ENCODE results near the gene ARF1. TPM values are rescaled to one million over a fixed set of nuclear protein-coding genes. Genes with fewer than 3 reads are reported as not detected.

Gene ARF1
- total and polyA plus RNA-seq, 2 of the 13 experiments (the other 11 are each of a cell fraction or from before 2014, with no cell fraction given) = 186 to 327 TPM

DNA sequence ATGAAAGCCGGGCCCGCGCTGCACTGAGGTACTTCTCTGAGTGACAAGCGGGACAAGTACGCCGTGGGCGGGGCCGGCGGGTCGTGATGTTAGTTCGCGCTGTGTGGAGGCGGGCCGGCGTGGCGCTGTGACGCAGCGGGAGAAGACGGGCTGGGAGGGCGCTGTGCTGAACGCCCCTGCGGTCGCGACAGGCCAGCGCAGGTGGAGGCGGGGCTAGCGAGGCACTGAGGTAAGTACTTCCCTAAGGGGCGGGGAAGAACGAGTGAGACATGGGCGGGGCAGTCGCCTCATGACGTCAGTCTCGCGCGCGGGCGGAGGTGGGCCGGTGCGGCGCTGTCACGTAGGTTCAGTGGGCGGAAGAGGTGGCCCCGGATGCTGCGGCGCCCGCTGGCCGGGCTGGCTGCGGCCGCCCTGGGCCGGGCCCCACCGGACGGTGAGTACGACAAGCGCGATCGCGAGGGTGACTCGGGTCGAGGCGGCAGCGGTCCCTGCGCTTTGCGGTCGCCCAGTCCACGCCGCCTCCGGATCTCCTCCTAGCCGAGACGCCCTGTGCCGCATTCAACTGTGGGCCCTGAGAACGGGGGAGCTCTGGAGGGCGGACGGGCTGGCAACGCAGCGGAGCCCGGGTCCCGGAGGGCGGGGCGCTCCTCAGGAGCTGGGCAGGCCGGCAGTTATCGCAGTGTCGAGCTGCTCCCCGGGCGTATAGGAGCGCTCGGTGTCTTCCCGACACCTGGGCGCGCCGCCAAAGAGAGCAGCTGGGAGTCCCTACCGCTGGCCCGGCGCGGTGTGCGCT is 57.6 kb downstream of the ARF1 start, which contains the start of gene GUK1 (continued):
- no peak for TF ChIP-seq PAF1 (CRISPR knock-in tag; IDR thresholded peaks at IDR 0.05)
- TF ChIP-seq, protein P1, sequence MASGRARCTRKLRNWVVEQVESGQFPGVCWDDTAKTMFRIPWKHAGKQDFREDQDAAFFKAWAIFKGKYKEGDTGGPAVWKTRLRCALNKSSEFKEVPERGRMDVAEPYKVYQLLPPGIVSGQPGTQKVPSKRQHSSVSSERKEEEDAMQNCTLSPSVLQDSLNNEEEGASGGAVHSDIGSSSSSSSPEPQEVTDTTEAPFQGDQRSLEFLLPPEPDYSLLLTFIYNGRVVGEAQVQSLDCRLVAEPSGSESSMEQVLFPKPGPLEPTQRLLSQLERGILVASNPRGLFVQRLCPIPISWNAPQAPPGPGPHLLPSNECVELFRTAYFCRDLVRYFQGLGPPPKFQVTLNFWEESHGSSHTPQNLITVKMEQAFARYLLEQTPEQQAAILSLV (CRISPR knock-in tag; IDR thresholded peaks at IDR 0.05; ENCODE audit: borderline replicate concordance) = no peak
- TF ChIP-seq, protein P2, sequence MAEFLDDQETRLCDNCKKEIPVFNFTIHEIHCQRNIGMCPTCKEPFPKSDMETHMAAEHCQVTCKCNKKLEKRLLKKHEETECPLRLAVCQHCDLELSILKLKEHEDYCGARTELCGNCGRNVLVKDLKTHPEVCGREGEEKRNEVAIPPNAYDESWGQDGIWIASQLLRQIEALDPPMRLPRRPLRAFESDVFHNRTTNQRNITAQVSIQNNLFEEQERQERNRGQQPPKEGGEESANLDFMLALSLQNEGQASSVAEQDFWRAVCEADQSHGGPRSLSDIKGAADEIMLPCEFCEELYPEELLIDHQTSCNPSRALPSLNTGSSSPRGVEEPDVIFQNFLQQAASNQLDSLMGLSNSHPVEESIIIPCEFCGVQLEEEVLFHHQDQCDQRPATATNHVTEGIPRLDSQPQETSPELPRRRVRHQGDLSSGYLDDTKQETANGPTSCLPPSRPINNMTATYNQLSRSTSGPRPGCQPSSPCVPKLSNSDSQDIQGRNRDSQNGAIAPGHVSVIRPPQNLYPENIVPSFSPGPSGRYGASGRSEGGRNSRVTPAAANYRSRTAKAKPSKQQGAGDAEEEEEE (CRISPR knock-in tag; IDR thresholded peaks at IDR 0.05; ENCODE audit: borderline replicate concordance) = no peak
- peak; percentile 84; the same call in 1 of the 2 replicates for TF ChIP-seq CBX5 (CRISPR knock-in tag; IDR thresholded peaks at IDR 0.05; ENCODE audit: borderline replicate concordance)
- TF ChIP-seq, protein P3, sequence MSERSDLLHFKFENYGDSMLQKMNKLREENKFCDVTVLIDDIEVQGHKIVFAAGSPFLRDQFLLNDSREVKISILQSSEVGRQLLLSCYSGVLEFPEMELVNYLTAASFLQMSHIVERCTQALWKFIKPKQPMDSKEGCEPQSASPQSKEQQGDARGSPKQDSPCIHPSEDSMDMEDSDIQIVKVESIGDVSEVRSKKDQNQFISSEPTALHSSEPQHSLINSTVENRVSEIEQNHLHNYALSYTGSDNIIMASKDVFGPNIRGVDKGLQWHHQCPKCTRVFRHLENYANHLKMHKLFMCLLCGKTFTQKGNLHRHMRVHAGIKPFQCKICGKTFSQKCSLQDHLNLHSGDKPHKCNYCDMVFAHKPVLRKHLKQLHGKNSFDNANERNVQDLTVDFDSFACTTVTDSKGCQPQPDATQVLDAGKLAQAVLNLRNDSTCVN (CRISPR knock-in tag; IDR thresholded peaks at IDR 0.05; ENCODE audit: borderline replicate concordance) = peak; percentile 17; the same call in 1 of the 2 replicates
- no peak for TF ChIP-seq SRSF9 (IDR thresholded peaks at IDR 0.05; ENCODE audit: borderline replicate concordance, insufficient read depth, low read depth, low read length, poor library complexity, severe bottlenecking)
- TF ChIP-seq SOX13 (IDR thresholded peaks at IDR 0.05) = no peak
- TF ChIP-seq SOX13 (CRISPR knock-in tag; conservative IDR thresholded peaks at IDR 0.05 in 1 of 2, IDR thresholded peaks at IDR 0.05 in 1 of 2) = peak in 1 of 2 experiments; percentile 34; a peak in 1 of 4 replicates
- peak; percentile 26; the same call in 1 of the 2 replicates for TF ChIP-seq ZNF543 (CRISPR knock-in tag; IDR thresholded peaks at IDR 0.05)
- TF ChIP-seq NFKB2 (CRISPR knock-in tag; IDR thresholded peaks at IDR 0.05; ENCODE audit: borderline replicate concordance) = no peak; the same call in 1 of the 2 replicates
- TF ChIP-seq, protein P4, sequence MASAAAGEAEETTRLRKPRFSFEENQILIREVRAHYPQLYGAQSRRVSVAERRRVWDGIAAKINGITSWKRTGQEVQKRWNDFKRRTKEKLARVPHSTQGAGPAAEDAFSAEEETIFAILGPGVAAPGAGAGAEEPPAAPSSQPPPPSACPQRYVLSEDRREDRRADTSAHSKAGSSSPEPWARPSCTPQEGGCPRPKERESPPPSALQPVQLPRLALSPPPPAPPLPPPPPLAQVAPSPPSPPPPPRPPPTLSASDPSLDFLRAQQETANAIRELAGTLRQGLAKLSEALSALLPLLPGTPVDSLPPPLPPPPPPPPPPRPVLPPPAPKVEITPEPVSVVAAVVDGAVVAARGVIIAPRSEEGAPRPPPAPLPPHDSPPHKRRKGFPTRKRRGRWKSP (CRISPR knock-in tag; IDR thresholded peaks at IDR 0.05) = peak; percentile 97
- peak; percentile 87 for TF ChIP-seq SALL2 (CRISPR knock-in tag; IDR thresholded peaks at IDR 0.05)
- TF ChIP-seq ZNF496 (CRISPR knock-in tag; IDR thresholded peaks at IDR 0.05; ENCODE audit: insufficient replicate concordance) = no peak
- no peak for TF ChIP-seq RARA (CRISPR knock-in tag; IDR thresholded peaks at IDR 0.05)
- TF ChIP-seq HNF4G (IDR thresholded peaks at IDR 0.05; ENCODE audit: borderline replicate concordance, low read depth, low read length) = no peak
- no peak for TF ChIP-seq HNF4G (CRISPR knock-in tag; IDR thresholded peaks at IDR 0.05; ENCODE audit: borderline replicate concordance, low read depth)
- peak; percentile 52; the same call in 1 of the 2 replicates for TF ChIP-seq MIER3 (CRISPR knock-in tag; IDR thresholded peaks at IDR 0.05; ENCODE audit: borderline replicate concordance)
- no peak for TF ChIP-seq ZNF644 (CRISPR knock-in tag; IDR thresholded peaks at IDR 0.05; ENCODE audit: low read depth)
- TF ChIP-seq ZNF839 (CRISPR knock-in tag; IDR thresholded peaks at IDR 0.05; ENCODE audit: borderline replicate concordance) = 0 out of 2 replicates have a peak, but pooled peaks have one; percentile 62
- TF ChIP-seq ZNF20 (CRISPR knock-in tag; IDR thresholded peaks at IDR 0.05) = no peak
- TF ChIP-seq CCAR2 (optimal IDR thresholded peaks at IDR 0.05; ENCODE audit: low read depth, low read length) = no peak
- TF ChIP-seq, protein P5, sequence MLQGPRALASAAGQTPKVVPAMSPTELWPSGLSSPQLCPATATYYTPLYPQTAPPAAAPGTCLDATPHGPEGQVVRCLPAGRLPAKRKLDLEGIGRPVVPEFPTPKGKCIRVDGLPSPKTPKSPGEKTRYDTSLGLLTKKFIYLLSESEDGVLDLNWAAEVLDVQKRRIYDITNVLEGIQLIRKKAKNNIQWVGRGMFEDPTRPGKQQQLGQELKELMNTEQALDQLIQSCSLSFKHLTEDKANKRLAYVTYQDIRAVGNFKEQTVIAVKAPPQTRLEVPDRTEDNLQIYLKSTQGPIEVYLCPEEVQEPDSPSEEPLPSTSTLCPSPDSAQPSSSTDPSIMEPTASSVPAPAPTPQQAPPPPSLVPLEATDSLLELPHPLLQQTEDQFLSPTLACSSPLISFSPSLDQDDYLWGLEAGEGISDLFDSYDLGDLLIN (CRISPR knock-in tag; IDR thresholded peaks at IDR 0.05; ENCODE audit: borderline replicate concordance) = no peak
